DMS153 treated with DMSO at 0.1 percent for 48 hours (cell line): ENCODE data around the gene DHRS7B.
A peak's percentile ranks its signal among the peaks of the same experiment; 100 is the strongest.
"Not testable (repeated sequence)": the region's sequence is repeated elsewhere in the genome, so short reads cannot be mapped to it uniquely, and the experiment has no call there.

ENCODE experiments used
- DNase-seq: peaks from one replicate; lab custom pipeline; 2025; ENCODE audit not compliant: unreplicated experiment; lab: John Stamatoyannopoulos, UW

Gene DHRS7B

DNA sequence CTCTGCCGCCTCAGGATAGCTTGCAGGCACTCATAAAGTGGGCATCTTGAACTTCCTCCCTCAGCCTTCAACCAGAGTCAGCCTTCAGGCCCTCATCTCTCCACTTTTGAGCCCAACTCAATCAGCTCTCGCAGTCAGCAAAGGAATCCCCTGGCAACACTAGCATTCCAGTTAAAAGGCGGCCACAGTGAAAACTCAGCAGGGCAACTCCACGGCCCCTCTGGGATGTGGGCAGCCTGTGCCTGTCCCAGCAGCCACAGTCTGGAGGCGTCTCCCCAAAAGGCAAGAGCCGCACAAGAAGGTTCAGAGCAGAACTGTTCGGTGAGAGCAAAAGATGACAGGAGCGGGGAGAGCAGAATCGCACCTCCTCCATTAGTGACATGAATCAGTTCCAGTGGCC is 78.2 kb downstream of the DHRS7B start:
- no peak for DNase-seq

DNA sequence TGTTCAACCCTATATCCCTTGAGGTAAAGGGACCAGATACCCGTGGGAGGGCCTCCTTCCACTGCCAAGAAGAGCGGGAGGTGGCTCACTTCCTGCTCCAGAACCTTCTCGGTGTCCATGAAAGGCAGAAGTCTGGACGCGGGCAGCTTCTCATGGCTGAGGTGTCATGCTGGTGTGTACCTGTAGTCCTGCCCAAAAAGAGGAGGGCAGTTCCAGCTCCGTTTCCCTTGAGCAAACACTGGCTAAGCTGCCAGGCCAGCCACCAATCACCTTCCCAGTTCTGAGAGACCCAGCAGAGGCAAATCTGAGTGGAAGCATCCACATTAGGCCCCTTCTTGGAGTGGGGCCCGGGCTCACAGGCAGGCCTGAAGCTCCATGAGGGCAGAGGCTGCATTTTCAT is 81.6 kb downstream of the DHRS7B start:
- DNase-seq, result no peak

DNA sequence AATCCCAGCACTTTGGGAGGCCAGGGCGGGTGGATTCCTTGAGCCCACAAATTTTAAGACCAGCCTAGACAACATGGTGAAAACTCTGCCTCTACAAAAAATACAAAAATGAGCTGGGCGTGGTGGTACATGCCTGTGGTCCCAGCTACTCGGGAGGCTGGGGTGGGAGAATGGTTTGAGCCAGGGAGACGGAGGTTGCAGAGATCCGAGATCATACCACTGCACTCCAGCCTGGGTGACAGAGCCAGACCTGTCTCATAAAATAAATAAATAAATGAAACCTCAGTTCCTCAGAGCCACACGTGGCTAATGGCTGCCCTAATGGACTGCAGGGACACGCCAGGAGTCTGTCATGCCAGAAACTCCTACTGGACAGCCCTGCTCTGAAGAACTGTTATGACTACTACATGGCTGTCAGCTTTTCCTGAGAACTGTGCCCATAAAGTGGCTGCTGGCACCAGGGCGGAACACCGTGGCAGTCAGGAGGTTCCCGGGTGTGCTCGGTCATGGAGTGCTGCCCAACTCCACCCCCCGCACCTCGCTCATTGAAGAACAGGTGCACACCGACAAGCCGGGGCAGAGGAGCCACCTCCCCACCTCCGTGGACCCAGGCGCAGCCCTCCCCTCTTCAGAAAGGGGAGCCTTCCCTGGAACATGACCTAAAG is 82.9 kb downstream of the DHRS7B start:
- no peak for DNase-seq

DNA sequence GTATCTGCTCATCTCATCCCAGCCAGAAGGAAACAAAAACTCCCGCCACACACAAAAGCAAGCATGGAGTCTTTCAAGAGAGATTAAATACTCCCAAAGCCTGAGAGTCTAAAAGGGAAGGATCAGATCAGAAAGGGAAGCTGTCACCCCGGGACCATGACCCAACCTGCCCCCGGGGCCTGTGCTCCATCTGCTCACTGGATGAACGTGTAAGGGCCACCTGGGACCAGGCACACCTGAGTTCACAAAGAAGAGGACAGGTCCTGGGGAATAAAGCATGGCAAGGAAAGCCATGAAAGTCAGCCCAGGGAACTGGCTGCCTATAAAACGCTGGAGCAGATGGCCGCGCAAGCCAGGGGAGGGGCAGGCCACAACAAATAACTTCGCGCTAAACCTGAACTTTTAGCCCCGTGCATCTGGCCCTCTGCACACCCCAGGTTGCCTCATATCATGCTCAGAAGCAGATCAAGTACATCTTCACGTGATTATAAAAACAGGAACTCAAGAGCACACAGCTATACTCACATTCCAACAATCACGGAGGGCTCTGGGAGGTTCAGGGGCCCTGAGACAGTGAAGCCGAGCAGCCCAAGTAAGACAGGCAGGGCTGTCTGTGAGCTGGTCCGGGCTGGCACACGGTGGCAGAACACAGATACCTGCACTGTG is 83.8 kb downstream of the DHRS7B start:
- DNase-seq, result no peak

DNA sequence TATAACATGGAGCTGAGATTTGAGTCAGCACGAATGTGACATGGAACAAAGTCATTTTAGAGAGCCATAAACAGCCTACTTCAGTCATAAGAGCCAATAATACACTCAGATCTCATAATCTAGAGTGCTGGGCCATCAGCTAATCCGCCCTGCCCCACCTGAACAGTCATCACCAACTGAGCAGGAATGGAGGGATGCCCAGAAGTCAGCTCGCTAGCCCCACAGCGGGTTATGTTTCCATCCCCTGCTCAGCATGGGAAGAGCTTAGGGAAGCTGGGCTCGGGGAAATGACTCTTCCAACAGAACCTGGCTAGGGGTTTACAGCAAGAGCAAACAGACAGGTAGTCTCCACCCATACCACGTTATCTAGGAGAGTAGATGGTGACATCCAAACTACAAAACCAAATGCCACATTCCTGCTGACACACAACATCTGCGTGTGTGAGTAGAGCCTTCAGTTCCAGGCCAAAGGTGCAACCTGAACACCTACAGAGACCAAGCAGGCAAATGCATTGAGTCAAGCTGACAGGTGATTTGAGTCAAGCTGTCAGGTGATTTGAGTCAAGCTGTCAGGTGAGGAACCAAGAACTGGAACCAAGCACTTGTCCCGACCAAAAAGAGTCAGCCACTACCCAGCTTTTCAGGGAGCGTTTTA is 85.2 kb downstream of the DHRS7B start:
- DNase-seq, result no peak

DNA sequence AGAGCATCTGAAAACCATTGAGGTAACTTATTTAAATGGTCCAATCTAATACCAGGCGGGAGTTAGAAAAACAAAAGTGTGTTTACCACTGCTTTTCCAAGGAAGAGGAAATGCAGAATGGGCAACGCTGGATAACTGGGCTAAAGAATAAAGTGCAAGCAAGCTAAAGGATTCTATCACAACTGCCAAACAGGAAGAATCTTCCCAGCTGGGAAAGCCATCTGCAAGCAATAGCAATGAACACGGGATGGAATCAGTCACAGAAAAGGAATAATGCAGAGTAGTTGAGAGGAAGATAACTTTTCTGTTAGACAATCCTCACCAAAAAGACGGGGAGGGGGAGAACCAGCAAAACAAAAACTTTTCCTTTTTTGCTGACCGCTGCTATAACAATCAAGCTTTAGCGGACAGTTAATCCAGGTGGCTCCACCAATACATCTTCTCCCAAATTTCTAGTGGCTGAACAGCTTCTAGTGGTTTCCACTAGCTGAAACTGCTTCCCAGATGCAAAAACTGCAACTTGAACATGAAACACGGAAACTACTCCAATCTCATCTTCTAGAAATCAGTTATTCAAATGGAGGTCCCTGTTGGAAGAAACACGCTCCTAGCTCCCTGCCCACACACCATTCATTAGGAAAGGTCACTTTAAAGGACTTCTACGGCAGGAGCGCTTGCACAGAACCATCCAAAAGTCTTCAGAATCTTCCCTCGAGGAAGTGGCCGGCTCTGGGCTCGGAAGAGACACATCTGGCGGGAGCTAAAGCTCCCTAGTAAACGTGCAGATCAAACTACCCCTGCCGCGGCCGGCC is 86.3 kb downstream of the DHRS7B start:
- DNase-seq, result no peak

DNA sequence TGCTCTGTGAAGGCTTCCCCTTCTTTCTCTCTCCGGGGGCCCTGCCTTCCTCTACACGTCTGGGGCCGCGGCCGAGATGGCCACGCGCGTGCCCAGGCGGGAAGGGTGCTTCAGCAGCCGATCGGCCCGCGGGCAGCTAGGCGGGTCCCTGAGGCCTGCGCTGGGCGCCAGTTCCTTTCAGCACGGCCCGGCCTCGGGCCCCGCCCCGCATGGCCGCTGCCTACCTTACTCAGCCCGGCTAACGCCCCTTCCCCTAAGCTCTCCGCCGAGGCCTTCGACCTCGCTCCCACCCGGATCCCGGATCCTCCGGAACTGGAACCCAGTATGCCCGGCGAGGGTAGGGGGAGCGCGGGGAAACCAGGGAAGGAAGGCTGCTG is 86.9 kb downstream of the DHRS7B start:
- no peak for DNase-seq

DNA sequence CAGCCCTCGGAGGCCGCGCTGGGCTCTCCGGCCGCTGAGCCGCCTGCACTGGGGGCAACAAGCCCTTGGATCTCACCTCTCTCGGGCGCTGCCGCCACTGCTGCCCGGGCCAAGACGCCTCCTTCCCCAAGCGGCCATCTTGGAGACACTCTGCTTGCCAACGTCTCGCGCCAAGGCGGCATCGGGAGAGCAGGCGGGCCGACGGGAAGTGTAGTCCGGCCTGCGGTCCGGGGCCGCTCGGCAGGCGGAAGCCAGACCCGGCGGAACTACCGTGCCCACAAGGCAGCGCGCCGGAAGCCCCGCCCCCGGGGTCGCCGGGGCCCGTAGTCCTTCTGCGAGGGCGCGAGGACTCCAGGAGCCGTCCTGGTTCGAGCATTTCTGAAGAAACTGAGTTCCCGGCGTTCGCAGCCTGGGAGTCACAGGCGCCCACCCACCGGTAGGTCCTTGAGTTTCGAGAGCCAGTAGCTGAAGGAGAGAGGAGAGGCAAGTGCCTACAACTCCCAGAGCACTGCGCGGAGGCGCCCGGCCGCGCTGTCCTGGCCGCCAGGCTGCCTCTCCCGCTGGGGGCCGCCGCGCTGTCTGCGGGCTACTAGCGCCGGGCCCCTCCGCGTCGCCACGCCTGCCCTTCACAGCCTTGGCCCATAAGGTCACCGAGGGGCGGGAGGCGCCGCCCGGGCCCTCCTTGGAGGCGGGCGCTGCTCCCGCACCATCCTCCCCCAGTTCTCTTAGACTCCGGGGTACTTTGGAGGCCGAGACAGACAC is 87.4 kb downstream of the DHRS7B start, which contains the start of gene TMEM11:
Gene TMEM11 (minus strand): TSS at position 147 of the 762 bp plus-strand sequence. CDS start 9 bp downstream, at position 138.
- peak; percentile 48 for DNase-seq

DNA sequence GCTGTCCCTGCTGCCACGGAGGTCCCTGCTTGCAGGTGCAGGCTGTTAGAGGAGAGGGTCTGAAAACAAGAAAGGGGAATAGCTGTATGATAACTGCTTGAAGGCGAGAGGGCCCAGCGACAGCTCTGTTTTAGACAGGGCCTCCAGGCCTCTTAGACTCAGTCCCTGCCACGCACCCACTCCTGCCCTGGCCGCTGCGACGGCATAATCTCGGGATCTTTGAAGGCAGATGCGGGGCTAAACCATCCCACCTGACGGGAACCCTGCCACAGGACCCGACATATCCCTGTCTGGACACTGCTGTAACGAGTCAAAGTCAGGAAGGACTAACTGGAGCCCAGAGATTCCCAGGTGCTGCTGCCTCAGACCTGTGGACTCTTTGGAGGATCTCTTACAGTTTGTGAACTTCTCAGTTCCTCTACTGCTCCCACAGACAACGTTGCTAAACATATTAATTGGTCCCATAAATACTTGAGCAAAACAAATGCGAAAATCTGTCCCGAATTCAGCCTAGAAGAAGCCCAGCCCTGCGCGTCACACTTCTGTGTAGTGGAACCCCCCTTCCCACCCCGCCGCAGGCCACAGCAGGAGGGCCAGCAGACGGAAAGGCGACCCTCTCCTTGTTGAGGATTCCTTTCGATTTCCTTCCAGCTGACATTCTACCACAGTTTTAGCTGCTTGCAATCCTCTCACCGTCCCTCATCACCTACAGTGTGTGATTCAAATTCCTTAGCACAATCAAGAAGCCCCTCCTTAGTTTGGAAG is 88.2 kb downstream of the DHRS7B start:
- no peak for DNase-seq

DNA sequence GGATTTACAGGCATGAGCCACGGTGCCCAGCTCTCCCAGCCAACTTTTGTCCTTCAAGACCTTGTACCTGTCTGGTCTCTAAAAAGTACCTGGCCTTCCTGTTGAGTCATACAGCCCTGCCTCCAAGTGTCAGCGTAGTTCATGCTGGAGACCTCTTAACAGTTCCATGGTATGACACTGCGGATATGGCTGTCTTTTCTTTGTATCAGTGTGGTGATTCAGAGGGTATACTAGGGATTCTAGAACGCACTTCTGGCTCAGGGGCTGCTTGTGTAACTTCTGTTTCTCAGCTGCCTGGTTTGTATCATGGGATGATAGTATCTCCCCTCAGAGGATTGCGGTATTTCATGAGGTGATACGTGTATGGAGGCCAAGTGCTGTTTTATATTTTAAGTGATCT is 89.2 kb downstream of the DHRS7B start:
- DNase-seq, result no peak

DNA sequence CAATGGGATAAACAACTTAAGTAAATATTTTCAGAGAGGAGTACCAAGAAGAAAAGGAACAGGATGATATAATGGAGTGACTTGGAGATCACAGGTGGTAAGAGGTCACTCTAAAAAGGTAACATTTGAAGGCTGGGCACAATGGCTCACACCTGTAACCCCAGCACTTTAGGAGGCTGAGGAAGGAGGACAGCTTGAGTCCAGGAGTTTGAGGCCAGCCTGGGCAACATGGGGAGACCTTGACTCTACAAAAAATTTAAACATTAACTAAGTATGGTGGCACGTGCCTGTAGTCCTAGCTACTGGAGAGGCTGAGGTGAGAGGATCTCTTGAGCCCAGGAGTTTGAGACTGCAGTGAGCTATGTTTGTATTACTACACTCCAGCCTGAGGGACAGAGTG is 90.6 kb downstream of the DHRS7B start:
- no peak for DNase-seq

DNA sequence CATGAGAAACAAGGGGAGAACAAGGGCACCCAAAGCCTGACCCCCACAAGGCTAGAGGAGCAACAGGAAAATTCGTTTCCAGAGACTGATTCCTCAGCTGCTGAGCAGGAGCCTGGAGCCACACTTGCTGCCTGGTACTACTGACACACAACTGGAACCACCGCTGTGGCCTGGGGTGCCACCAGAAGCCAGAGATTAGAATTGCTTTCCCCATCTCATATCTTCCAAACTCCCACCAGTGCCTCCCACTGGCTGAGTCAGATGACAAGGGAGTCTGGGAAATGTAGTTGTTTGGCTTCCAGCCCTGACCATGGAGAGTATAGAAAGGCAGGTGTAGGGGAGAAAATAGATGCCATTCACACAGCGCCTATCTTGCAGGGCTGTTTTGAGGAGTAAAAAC is 91.3 kb downstream of the DHRS7B start:
- no peak for DNase-seq

DNA sequence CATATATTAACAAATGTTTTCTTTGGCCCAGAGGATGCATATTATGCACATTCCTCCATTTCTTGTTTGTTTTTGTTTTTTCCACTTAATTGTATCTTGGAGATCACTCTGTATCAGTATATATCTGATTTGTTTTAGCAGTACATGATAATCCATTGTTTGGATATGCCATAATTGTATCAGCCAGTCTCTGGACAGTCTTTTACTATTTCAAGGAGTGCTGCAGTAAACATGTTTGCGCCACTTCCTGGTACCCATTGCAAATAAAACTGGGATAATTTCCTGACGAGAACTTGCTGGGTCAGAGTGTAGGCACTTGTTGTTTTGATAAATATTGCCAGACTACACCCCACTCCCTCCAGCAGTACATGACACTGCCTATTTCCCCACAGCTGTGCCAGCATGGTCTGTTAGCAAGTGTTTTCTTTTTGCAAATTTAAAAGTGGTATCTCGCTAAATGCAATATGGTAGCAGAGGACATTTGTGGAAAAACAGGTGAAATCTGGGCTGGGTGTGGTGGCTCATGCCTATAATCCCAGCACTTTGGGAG is 92.1 kb downstream of the DHRS7B start:
- no peak for DNase-seq

DNA sequence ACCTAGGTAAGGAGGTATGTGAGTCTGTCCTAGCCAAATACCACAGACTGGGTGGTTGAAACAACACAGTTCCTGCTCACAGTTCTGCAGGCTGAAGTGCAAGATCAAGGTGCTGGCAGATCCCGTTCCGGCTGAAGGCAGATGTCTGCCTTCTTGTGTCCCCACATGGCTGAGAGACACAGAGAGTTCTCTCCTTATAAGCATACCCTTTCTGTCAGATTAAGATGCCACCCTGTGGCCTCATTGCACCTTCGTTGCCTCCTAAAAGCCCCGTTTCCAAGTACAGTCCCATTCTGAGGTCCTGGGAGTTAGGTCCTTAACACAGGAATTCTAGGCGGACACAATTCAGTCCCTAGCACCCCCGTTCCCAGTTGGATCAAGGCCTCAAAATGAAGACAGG is 96.3 kb downstream of the DHRS7B start:
- DNase-seq, result no peak

DNA sequence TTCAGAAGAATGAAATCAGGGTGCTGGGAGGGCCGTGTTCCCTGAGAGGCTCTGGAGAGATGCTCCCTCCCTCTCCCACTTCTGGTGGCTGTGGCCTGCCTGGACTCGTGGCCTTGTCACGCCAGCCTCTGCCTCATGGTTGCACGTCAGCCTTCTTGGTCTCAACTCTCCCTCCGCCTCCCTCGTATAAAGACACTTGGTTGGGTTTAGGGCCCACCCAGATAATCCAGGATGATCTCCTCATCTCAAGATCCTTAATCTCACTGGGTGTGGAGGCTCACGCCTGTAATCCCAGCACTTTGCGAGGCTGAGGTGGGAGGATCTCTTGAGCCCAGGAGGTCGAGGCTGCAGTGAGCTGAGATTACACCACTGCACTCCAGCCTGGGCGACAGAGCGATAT is 100.5 kb downstream of the DHRS7B start:
- not testable (repeated sequence) for DNase-seq

DNA sequence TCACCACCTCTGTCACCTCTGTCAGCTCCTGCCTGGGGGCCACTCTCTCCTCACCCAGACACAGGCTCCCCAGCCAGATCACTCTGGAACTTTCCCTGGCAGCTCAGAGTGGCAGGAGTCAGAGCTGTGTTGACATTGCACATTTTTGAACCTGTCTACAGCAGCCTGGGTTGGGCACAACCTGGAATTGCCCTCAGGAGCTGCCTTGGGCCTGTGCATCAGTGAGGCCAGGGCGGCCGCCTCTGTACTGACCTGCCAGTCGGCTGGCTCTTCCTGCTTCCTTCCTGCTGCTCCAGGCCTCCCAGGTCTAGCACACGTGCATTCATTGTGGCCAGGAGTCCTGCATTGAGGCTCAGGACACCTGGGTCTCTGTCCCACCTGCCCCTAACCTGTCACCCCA is 101.3 kb downstream of the DHRS7B start:
- no peak for DNase-seq

DNA sequence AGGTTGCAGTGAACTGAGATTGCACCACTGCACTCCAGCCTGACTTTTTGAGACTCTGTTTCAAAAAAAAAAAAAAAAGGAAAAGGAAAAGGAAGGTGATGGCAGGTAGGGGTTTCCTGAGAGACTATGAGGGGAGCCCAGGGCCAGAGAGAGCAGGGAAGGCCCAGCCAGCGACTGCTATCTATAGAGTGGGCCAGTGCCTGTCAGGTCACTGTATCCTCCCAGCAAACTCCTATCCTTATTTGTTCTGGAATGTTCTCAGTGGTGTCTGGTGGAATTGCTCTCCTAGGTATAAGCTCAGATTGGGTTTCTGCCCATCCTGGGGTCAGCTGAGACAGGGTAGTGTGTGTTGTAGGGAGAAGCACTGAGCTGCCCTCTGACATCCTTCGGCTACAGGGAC is 102.1 kb downstream of the DHRS7B start:
- DNase-seq, result no peak

DNA sequence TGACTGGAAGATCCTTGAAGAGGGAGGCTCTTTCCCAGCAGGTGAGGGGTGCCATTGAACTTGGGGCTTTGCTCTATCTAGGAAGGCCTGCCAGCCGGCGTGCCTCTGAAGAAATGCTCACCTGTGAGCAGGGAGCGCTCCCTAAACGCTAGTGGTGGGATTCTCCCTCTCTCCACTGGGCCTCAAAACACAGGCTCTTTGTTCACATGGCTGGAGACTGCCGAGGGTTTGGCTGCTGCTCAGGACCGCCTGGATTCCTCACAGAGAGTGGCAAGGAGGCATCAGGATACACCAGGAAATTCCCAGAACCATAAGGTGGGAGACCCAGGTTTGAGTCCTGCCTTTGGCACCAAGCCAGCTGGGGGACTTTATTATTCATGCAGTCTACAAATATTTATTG is 104.8 kb downstream of the DHRS7B start:
- no peak for DNase-seq

DNA sequence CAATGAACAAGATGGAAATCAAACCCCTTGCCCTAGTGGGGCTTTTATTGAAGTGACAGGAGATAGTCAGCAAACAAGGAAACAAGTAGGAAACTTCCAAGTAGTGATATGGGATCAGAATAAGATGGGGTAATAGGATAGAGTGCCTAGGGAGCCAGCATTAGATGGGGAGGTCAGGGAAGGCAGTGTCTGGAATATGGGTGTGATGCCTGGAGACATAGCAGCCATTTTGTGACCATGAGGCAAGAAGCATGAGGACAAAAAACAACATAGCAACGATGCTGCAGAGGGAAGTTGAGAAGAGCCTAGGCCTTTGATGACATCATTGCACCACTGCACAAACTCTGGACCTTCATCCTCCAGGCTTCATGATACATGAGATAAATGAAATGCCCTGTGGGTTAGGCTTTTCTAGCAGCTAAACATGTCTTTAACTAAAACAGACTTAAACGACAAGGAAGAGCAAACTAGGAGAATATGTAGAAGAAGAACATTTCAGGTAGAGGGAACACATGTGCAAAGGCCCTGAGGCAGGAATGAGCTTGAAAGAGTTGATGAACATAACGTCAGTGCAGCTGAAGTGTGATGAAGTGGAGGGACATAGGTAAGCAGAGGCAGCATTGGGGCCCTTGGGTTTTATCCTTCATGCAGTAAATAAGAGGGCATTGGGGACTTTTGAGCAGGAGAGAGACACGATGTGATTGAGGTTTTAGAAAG is 105.4 kb downstream of the DHRS7B start:
- no peak for DNase-seq
